H1 (cell line): ENCODE data around the gene WNT1. TPM values are rescaled to one million over a fixed set of nuclear protein-coding genes. Genes with fewer than 3 reads are reported as not detected.

Experiments
- CTCF ChIA-PET: fragments of 300-600 bp; sonication (Branson Sonifier 250); formaldehyde crosslinking; loops from one replicate; lab custom pipeline; 2021; ENCODE audit not compliant: partially characterized antibody; lab: Charles Lee
- POLR2A ChIA-PET: fragments of 300-600 bp; sonication (Branson Sonifier 250); formaldehyde crosslinking; loops from one replicate; lab custom pipeline; 2021; ENCODE audit warnings: inconsistent platforms; ENCODE audit not compliant: partially characterized antibody; lab: Charles Lee
- DNase-seq, 2 experiments: peaks; one replicate each; pipeline versions ENCODE4 v3.0.0 to v3.0.0-alpha.2; 2010 to 2022; ENCODE audit warnings: low spot score in 2 of 2, low read depth in 1 of 2, mixed read lengths in 1 of 2
- FAIRE-seq: peaks from 2 replicates; lab custom pipeline; 2011; peaks lifted over from hg19 to GRCh38; lab: Jason Lieb, UNC
- H2AFZ ChIP-seq: 2 replicates; pipeline ENCODE4 v1.8.1; 2012; ENCODE audit warnings: low read length, inconsistent platforms
- H2AK5ac ChIP-seq: 2 replicates; pipeline ENCODE4 v1.6.1; 2013; ENCODE audit warnings: low read depth, low read length
- H2BK120ac ChIP-seq: replicated peaks from 2 replicates; pipeline ENCODE3; 2013; ENCODE audit warnings: low read depth, low read length, inconsistent platforms
- H2BK12ac ChIP-seq: 2 replicates; pipeline ENCODE4 v1.6.1; 2013; ENCODE audit warnings: low read depth, low read length
- H2BK15ac ChIP-seq: 2 replicates; pipeline ENCODE4 v1.6.1; 2013; ENCODE audit warnings: low read length
- H2BK20ac ChIP-seq: 2 replicates; pipeline ENCODE4 v1.6.1; 2013; ENCODE audit warnings: low read length
- H2BK5ac ChIP-seq: 2 replicates; pipeline ENCODE4 v1.6.1; 2013; ENCODE audit warnings: low read depth, low read length
- H3K14ac ChIP-seq: 2 replicates; pipeline ENCODE4 v1.6.1; 2013; ENCODE audit warnings: inconsistent platforms; ENCODE audit not compliant: insufficient read length
- H3K18ac ChIP-seq: 2 replicates; pipeline ENCODE4 v1.6.1; 2013; ENCODE audit warnings: low read length; ENCODE audit errors: extremely low read depth
- H3K23ac ChIP-seq: 2 replicates; pipeline ENCODE4 v1.6.1; 2013; ENCODE audit warnings: inconsistent platforms; ENCODE audit not compliant: insufficient read length
- H3K23me2 ChIP-seq: 2 replicates; pipeline ENCODE4 v1.6.1; 2013; ENCODE audit warnings: low read depth, low read length
- H3K27ac ChIP-seq: 2 replicates; pipeline ENCODE4 v1.6.1; 2011; ENCODE audit warnings: low read depth, low read length, inconsistent platforms
- H3K27me3 ChIP-seq, 4 experiments: replicated peaks in 1 of 4; 1 replicate in 1 of 4; 2 replicates in 3 of 4; pipeline versions ENCODE4 v1.6.1 to v1.8.1; 2011 to 2013; ENCODE audit warnings: low read length in 3 of 4, mild to moderate bottlenecking in 3 of 4, inconsistent platforms in 2 of 4, mixed read lengths in 2 of 4, moderate library complexity in 1 of 4; ENCODE audit not compliant: control insufficient read depth in 3 of 4, insufficient read depth in 3 of 4; ENCODE audit errors: extremely low read depth in 1 of 4
- H3K36me3 ChIP-seq, 4 experiments: 2 replicates each; pipeline versions ENCODE4 v1.6.1 to v1.8.1; 2011 to 2013; ENCODE audit warnings: mild to moderate bottlenecking in 4 of 4, low read length in 3 of 4, moderate library complexity in 2 of 4, control low read depth in 1 of 4, inconsistent platforms in 1 of 4; ENCODE audit not compliant: insufficient read depth in 4 of 4, control insufficient read depth in 2 of 4
- H3K4ac ChIP-seq: replicated peaks from 2 replicates; pipeline ENCODE3; 2013; ENCODE audit warnings: low read length, low read depth, mixed read lengths, inconsistent platforms; ENCODE audit not compliant: insufficient read length
- H3K4me1 ChIP-seq, 4 experiments: replicated peaks in 1 of 4; 1 replicate in 1 of 4; 2 replicates in 3 of 4; pipeline versions ENCODE4 v1.6.1 to v1.8.1; 2011 to 2013; ENCODE audit warnings: low read length in 3 of 4, inconsistent platforms in 2 of 4, mixed read lengths in 1 of 4; ENCODE audit not compliant: insufficient read depth in 4 of 4, control insufficient read depth in 3 of 4
- H3K4me2 ChIP-seq, 2 experiments: 2 replicates each; pipeline versions ENCODE4 v1.6.1 to v1.8.1; 2011 to 2013; ENCODE audit warnings: low read depth in 2 of 2, low read length in 2 of 2, control low read depth in 1 of 2, inconsistent platforms in 1 of 2, mild to moderate bottlenecking in 1 of 2; ENCODE audit not compliant: insufficient read depth in 1 of 2
- H3K4me3 ChIP-seq, 4 experiments: fragments of 200-600, 300-600 bp in 1 of 4; sonication (generic), shearing (Covaris generic), sonication (Bioruptor Twin) in 1 of 4; 2 replicates each; pipeline versions ENCODE4 v1.5.1 to v1.8.1; 2011 to 2016; ENCODE audit warnings: low read length in 4 of 4, low read depth in 3 of 4, control low read depth in 2 of 4, inconsistent platforms in 2 of 4, mild to moderate bottlenecking in 2 of 4, mixed read lengths in 1 of 4, moderate library complexity in 1 of 4; ENCODE audit not compliant: insufficient read depth in 2 of 4; ENCODE audit errors: extremely low read depth in 1 of 4
- H3K56ac ChIP-seq: replicated peaks from 2 replicates; pipeline ENCODE3; 2013; ENCODE audit warnings: low read depth, mild to moderate bottlenecking, mixed read lengths, low read length, inconsistent platforms; ENCODE audit not compliant: insufficient read length
- H3K79me1 ChIP-seq: 2 replicates; pipeline ENCODE4 v1.6.1; 2013; ENCODE audit warnings: low read depth, low read length, control low read depth
- H3K79me2 ChIP-seq, 2 experiments: 2 replicates each; pipeline versions ENCODE4 v1.6.1 to v1.8.1; 2012 to 2013; ENCODE audit warnings: low read length in 2 of 2, mild to moderate bottlenecking in 2 of 2, inconsistent platforms in 1 of 2; ENCODE audit not compliant: insufficient read depth in 2 of 2, control insufficient read depth in 1 of 2
- H3K9ac ChIP-seq, 4 experiments: replicated peaks in 1 of 4; 1 replicate in 1 of 4; 2 replicates in 3 of 4; pipeline versions ENCODE4 v1.6.1 to v1.8.1; 2011 to 2013; ENCODE audit warnings: low read depth in 3 of 4, low read length in 3 of 4, control low read depth in 2 of 4, mild to moderate bottlenecking in 2 of 4, moderate library complexity in 2 of 4, inconsistent platforms in 1 of 4; ENCODE audit errors: extremely low read depth in 1 of 4
- H3K9me3 ChIP-seq, 2 experiments: 2 replicates each; pipeline versions ENCODE4 v1.6.1 to v1.8.1; 2012 to 2013; ENCODE audit warnings: mild to moderate bottlenecking in 2 of 2, moderate library complexity in 2 of 2, control low read depth in 1 of 2, inconsistent platforms in 1 of 2, low read depth in 1 of 2, low read length in 1 of 2, mixed read lengths in 1 of 2; ENCODE audit not compliant: insufficient read depth in 2 of 2
- H4K20me1 ChIP-seq, 2 experiments: replicated peaks in 1 of 2; 2 replicates each; pipeline versions ENCODE3 to v1.8.1; 2011 to 2013; ENCODE audit warnings: inconsistent platforms in 2 of 2, low read length in 2 of 2, mild to moderate bottlenecking in 1 of 2; ENCODE audit not compliant: insufficient read depth in 2 of 2, control insufficient read depth in 1 of 2
- H4K5ac ChIP-seq: 2 replicates; pipeline ENCODE4 v1.6.1; 2013; ENCODE audit warnings: low read length, low read depth, mixed read lengths, inconsistent platforms; ENCODE audit not compliant: insufficient read length
- H4K8ac ChIP-seq: 2 replicates; pipeline ENCODE4 v1.8.0; 2013; ENCODE audit warnings: mild to moderate bottlenecking, moderate library complexity, low read length, inconsistent platforms; ENCODE audit not compliant: insufficient read depth; ENCODE audit errors: extremely low read depth
- H4K91ac ChIP-seq: replicated peaks from 2 replicates; pipeline ENCODE3; 2013; ENCODE audit warnings: low read length, mixed read lengths, inconsistent platforms; ENCODE audit not compliant: insufficient read length
- CBX8 ChIP-seq: fragments of 300-800, 300-1000 bp; sonication (generic); IDR thresholded peaks from 2 replicates; pipeline ENCODE4 v1.7.1; 2016; ENCODE audit warnings: low read depth, low read length, borderline replicate concordance
- CREB1 ChIP-seq: IDR thresholded peaks from 2 replicates; pipeline ENCODE4 v1.6.1; 2012; ENCODE audit warnings: inconsistent platforms
- CTBP2 ChIP-seq: IDR thresholded peaks from 2 replicates; pipeline ENCODE4 v1.7.0; 2011; ENCODE audit warnings: borderline replicate concordance, mild to moderate bottlenecking, moderate library complexity, mixed read lengths, low read length; ENCODE audit not compliant: insufficient read depth, insufficient read length
- FOSL1 ChIP-seq: IDR thresholded peaks from 2 replicates; pipeline ENCODE4 v1.6.1; 2011; ENCODE audit warnings: mild to moderate bottlenecking, low read depth, low read length, moderate library complexity; ENCODE audit not compliant: insufficient read depth
- MAFK ChIP-seq: IDR thresholded peaks from 2 replicates; pipeline ENCODE4 v1.6.1; 2012; ENCODE audit warnings: low read depth, mild to moderate bottlenecking, improper control_type of control experiment, low read length
- NRF1 ChIP-seq: IDR thresholded peaks from 2 replicates; pipeline ENCODE4 v1.6.1; 2011; ENCODE audit warnings: mild to moderate bottlenecking, low read depth, low read length, improper control_type of control experiment
- POLR2AphosphoS5 ChIP-seq: IDR thresholded peaks from 2 replicates; pipeline ENCODE4 v1.6.1; 2011; ENCODE audit warnings: low read depth, low read length
- RBBP5 ChIP-seq: IDR thresholded peaks from 2 replicates; pipeline ENCODE4 v1.7.1; 2012; ENCODE audit warnings: low read depth, mild to moderate bottlenecking, inconsistent platforms, low read length, moderate library complexity, borderline replicate concordance
- RNF2 ChIP-seq: fragments of 200-900, 300-1000 bp; sonication (generic); IDR thresholded peaks from 2 replicates; pipeline ENCODE4 v1.7.1; 2016; ENCODE audit warnings: borderline replicate concordance, low read depth, mild to moderate bottlenecking, antibody characterized with exemption, low read length; ENCODE audit not compliant: poor library complexity, severe bottlenecking; ENCODE audit errors: missing control alignments
- RXRA ChIP-seq: IDR thresholded peaks from 2 replicates; pipeline ENCODE4 v1.6.1; 2011; ENCODE audit warnings: low read depth, mild to moderate bottlenecking, low read length, moderate library complexity; ENCODE audit not compliant: insufficient read depth
- SIRT6 ChIP-seq: IDR thresholded peaks from one replicate; pipeline ENCODE4 v1.7.1; 2012; ENCODE audit warnings: low read length, inconsistent platforms
- SRF ChIP-seq: IDR thresholded peaks from 2 replicates; pipeline ENCODE4 v1.6.1; 2011; ENCODE audit warnings: mild to moderate bottlenecking, low read depth, low read length, moderate library complexity
- WGBS, 2 experiments: shearing (Covaris generic) in 1 of 2; methylation state at CpG; one replicate each; pipeline versions ENCODE4 v1.1.6 to v1.1.7; 2013 to 2015; ENCODE audit warnings: low lambda C conversion rate in 2 of 2, mixed read lengths in 2 of 2, inconsistent platforms in 1 of 2, low coverage in 1 of 2, missing lambda C conversion rate in 1 of 2; ENCODE audit not compliant: insufficient replicate concordance in 2 of 2, insufficient coverage in 1 of 2, insufficient read length in 1 of 2; ENCODE audit errors: extremely low coverage in 1 of 2, missing lambda C conversion rate in 1 of 2; 5-methylcytosine and 5-hydroxymethylcytosine counted together
- polyA plus RNA-seq, 7 experiments: library from polyadenylated mRNA; depleted of rRNA in 3 of 7; stranded (reverse) in 5 of 7; unstranded in 2 of 7; fragments of >200 nt in 5 of 7; fragments of 200-250 nt in 2 of 7; gene quantifications; 1 replicate in 5 of 7; 2 replicates in 1 of 7; 4 replicates in 1 of 7; pipeline versions ENCODE4 v1.2.1 to v1.2.3, GENCODE V29; 2011 to 2013; ENCODE audit warnings: missing spikeins in 2 of 7, mixed read lengths in 2 of 7
- total RNA-seq: library from RNA; stranded (reverse); fragmentation: NEBNext Ultra II Directional; extraction: Animal tissue kit (Norgen Biotek cat#: 25700); gene quantifications from 2 replicates; pipeline ENCODE4 v1.2.1, GENCODE V29; 2021

Gene WNT1
- total and polyA plus RNA-seq, 2 of the 8 experiments (the other 6 are each of a cell fraction or from before 2014, with no cell fraction given) = not detected

DNA sequence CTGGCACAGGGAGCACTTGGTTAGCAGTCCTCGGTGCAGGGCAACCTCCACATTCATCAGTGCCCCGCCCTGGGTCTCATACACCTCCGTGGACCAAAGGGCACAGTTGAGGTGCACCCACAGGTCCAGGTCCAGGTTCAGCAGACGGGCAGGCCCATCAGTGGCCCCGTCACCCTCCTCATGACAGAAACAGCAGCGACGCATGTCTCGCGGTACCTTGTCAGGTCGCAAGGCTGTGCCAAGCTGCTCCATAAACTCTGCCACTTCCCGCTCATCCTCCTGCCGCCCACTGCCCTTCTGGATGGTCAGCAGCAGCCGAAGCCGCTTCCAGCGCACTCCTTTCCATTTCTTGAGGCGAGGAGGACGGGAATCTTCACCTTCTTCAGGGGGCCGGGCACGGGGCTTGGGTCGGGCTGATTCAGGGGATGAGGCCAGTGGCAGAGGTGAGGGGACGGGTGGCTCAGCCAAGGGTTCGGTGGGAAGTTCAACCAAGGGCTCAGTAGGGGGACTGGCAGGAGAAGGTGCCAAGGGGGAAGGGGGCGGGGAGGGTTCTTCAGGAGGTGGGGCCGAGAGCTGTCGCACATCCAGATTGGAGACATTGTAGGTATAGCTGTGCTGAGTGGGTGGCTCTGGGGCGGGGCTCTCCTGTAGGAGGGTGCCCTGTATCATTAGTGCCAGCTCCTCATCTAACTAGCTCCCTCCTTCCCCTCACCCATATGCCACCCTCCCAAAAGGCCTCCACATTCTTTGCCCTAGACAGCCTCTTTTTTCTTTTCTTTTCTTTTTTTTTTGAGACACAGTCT lies 48.8 kb downstream of the WNT1 start:
- H3K79me1 ChIP-seq = no peaks in the 10 kb centered on the region; the same call in 1 of the 2 replicates
- H4K5ac ChIP-seq = no peak overlapping the region
- H3K9me3 ChIP-seq = no peaks in the 10 kb centered on the region
- H2BK5ac ChIP-seq = no peak overlapping the region
- H4K8ac ChIP-seq = no peak overlapping the region; the same call in 1 of the 2 replicates
- FAIRE-seq = no peak
- no peak overlapping the region for H3K4me3 ChIP-seq
- no peaks in the 10 kb centered on the region for H3K79me2 ChIP-seq
- DNase-seq = no peak
- H3K14ac ChIP-seq = no peak overlapping the region
- H2AFZ ChIP-seq = no peak overlapping the region
- no peak overlapping the region for H3K27ac ChIP-seq
- H3K23me2 ChIP-seq = no peaks in the 10 kb centered on the region
- no peak overlapping the region for H2BK120ac ChIP-seq
- H3K4me2 ChIP-seq = no peak overlapping the region
- H3K9ac ChIP-seq = no peak overlapping the region
- ChIA-PET POLR2A (interaction anchor here (0.6 to 22.2 kb wide), 3 partner anchors 14 to 113 kb away, joined by 3 to 339 read pairs (median 3); no protein-coding TSS in a partner anchor), CTCF (interaction anchor here (1.1 to 4.9 kb wide), 3 partner anchors 18 to 88 kb away, joined by 3 to 43 read pairs (median 5); no protein-coding TSS in a partner anchor)
- no peaks in the 10 kb centered on the region for H3K27me3 ChIP-seq
- H2BK15ac ChIP-seq = no peak overlapping the region
- H4K20me1 ChIP-seq = peaks cover 6 to 10% of the 10 kb centered on the region in 2 experiments
- no peak overlapping the region for H4K91ac ChIP-seq
- H2BK12ac ChIP-seq = no peak overlapping the region
- H3K4ac ChIP-seq = no peak overlapping the region
- H3K23ac ChIP-seq = no peak overlapping the region
- H3K56ac ChIP-seq = no peak overlapping the region
- no peak overlapping the region for H2BK20ac ChIP-seq
- no peak overlapping the region for H3K18ac ChIP-seq
- H3K36me3 ChIP-seq = peaks cover 37 to 81% (median 72%) of the 10 kb centered on the region in 4 experiments; a peak in 7 of 8 replicates
- no peak overlapping the region for H2AK5ac ChIP-seq
- no peaks in the 10 kb centered on the region for H3K4me1 ChIP-seq
- 93% methylated on average over 22 of the region's 26 CpGs; no CpG with 5 or more reads in 1 of the 2 experiments for WGBS, 2 experiments
- TF ChIP-seq CREB1 (no peak), POLR2AphosphoS5 (no peak; the same call in 1 of the 2 replicates), RNF2 (no peak), SRF (no peak), FOSL1 (no peak), NRF1 (no peak), CTBP2 (no peak), RBBP5 (no peak), MAFK (no peak), RXRA (no peak), CBX8 (no peak), SIRT6 (no peak)
